Liver (tissue), 9 donors: Measurements from ENCODE around the gene GPX3. TPM values are rescaled to one million over a fixed set of nuclear protein-coding genes. Genes with fewer than 3 reads are reported as not detected.

Source experiments
- DNase-seq: peaks from one replicate; pipeline ENCODE4 v3.0.0-alpha.2; 2017; ENCODE audit warnings: low spot score
- H3K27ac ChIP-seq, 2 donors: one replicate each; pipeline ENCODE4 v1.7.0; 2013; ENCODE audit warnings: inconsistent platforms in 2 of 2, low read length in 2 of 2, control low read depth in 1 of 2, low read depth in 1 of 2, mild to moderate bottlenecking in 1 of 2
- H3K27me3 ChIP-seq, 4 donors: one replicate each; pipeline versions ENCODE4 v1.6.1 to v1.7.0; 2013; ENCODE audit warnings: low read length in 3 of 4, inconsistent platforms in 1 of 4, mild to moderate bottlenecking in 1 of 4, moderate library complexity in 1 of 4; ENCODE audit not compliant: control insufficient read depth in 4 of 4, insufficient read depth in 4 of 4
- H3K36me3 ChIP-seq, 4 donors: one replicate each; pipeline versions ENCODE4 v1.6.1 to v1.7.0; 2013; ENCODE audit warnings: low read length in 3 of 4, mild to moderate bottlenecking in 3 of 4, low read depth in 1 of 4, moderate library complexity in 1 of 4; ENCODE audit not compliant: control insufficient read depth in 4 of 4, insufficient read depth in 3 of 4
- H3K4me1 ChIP-seq, 4 donors: one replicate each; pipeline versions ENCODE4 v1.6.1 to v1.7.0; 2013; ENCODE audit warnings: low read length in 3 of 4, mild to moderate bottlenecking in 3 of 4, moderate library complexity in 1 of 4; ENCODE audit not compliant: control insufficient read depth in 4 of 4, insufficient read depth in 4 of 4
- H3K4me3 ChIP-seq, 3 donors: one replicate each; pipeline versions ENCODE4 v1.6.1 to v1.7.0; 2013; ENCODE audit warnings: low read length in 3 of 3, control low read depth in 1 of 3, low read depth in 1 of 3, mild to moderate bottlenecking in 1 of 3
- H3K9ac ChIP-seq, 2 donors: one replicate each; pipeline ENCODE4 v1.7.0; 2013; ENCODE audit warnings: low read length in 2 of 2, mild to moderate bottlenecking in 2 of 2, moderate library complexity in 2 of 2, control low read depth in 1 of 2, low read depth in 1 of 2
- H3K9me3 ChIP-seq, 4 donors: one replicate each; pipeline versions ENCODE4 v1.6.1 to v1.7.0; 2013; ENCODE audit warnings: low read length in 3 of 4; ENCODE audit not compliant: control insufficient read depth in 4 of 4
- CTCF ChIP-seq: fragments of 150-350 bp; IDR thresholded peaks from 2 replicates; pipeline ENCODE4 v1.5.1; 2017; ENCODE audit warnings: improper control_type of control experiment, low read depth, low read length; ENCODE audit not compliant: missing input control
- EGR1 ChIP-seq, 2 donors: IDR thresholded peaks; 2 replicates each; pipeline ENCODE4 v1.6.1; 2016 to 2018; ENCODE audit warnings: antibody characterized with exemption in 2 of 2, low read depth in 2 of 2
- FOXA1 ChIP-seq: IDR thresholded peaks from 2 replicates; pipeline ENCODE4 v1.6.1; 2016; ENCODE audit warnings: antibody characterized with exemption
- FOXA2 ChIP-seq: IDR thresholded peaks from 2 replicates; pipeline ENCODE4 v1.6.1; 2016; ENCODE audit warnings: antibody characterized with exemption
- GABPA ChIP-seq, 2 donors: IDR thresholded peaks in 1 of 2; conservative IDR thresholded peaks in 1 of 2; 2 replicates each; pipeline ENCODE4 v1.6.1; 2016; ENCODE audit warnings: antibody characterized with exemption in 2 of 2, mild to moderate bottlenecking in 1 of 2, moderate library complexity in 1 of 2
- HNF4A ChIP-seq, 2 donors: conservative IDR thresholded peaks; 2 replicates each; pipeline ENCODE4 v1.6.1; 2016; ENCODE audit warnings: antibody characterized with exemption in 2 of 2, mild to moderate bottlenecking in 2 of 2
- HNF4G ChIP-seq: IDR thresholded peaks from 2 replicates; pipeline ENCODE4 v1.6.1; 2016; ENCODE audit warnings: antibody characterized with exemption
- JUND ChIP-seq, 2 donors: IDR thresholded peaks; 2 replicates each; pipeline ENCODE4 v1.6.1; 2016; ENCODE audit warnings: antibody characterized with exemption in 2 of 2
- MAX ChIP-seq: IDR thresholded peaks from 2 replicates; pipeline ENCODE4 v1.6.1; 2016; ENCODE audit warnings: antibody characterized with exemption
- NR2F2 ChIP-seq: IDR thresholded peaks from 2 replicates; pipeline ENCODE4 v1.6.1; 2016; ENCODE audit warnings: antibody characterized with exemption
- RAD21 ChIP-seq, 2 donors: IDR thresholded peaks; 2 replicates each; pipeline ENCODE4 v1.6.1; 2016; ENCODE audit warnings: antibody characterized with exemption in 2 of 2, mild to moderate bottlenecking in 2 of 2
- REST ChIP-seq: IDR thresholded peaks from 2 replicates; pipeline ENCODE4 v1.6.1; 2016; ENCODE audit warnings: antibody characterized with exemption, mild to moderate bottlenecking
- RXRA ChIP-seq, 2 donors: IDR thresholded peaks; 2 replicates each; pipeline ENCODE4 v1.6.1; 2017 to 2018; ENCODE audit warnings: antibody characterized with exemption in 2 of 2, mild to moderate bottlenecking in 1 of 2
- SP1 ChIP-seq: IDR thresholded peaks from 2 replicates; pipeline ENCODE4 v1.6.1; 2018; ENCODE audit warnings: antibody characterized with exemption, mild to moderate bottlenecking
- TAF1 ChIP-seq: conservative IDR thresholded peaks from 2 replicates; pipeline ENCODE4 v1.6.1; 2016; ENCODE audit warnings: antibody characterized with exemption, mild to moderate bottlenecking
- YY1 ChIP-seq: IDR thresholded peaks from 2 replicates; pipeline ENCODE4 v1.6.1; 2016; ENCODE audit warnings: antibody characterized with exemption, mild to moderate bottlenecking
- WGBS: extraction: QIAGEN DNeasy Blood & Tissue Kit; methylation state at CpG from one replicate; pipeline ENCODE4 v1.1.7; 2013; 5-methylcytosine and 5-hydroxymethylcytosine counted together
- polyA plus RNA-seq, 2 donors: library from polyadenylated mRNA; stranded (reverse) in 1 of 2; unstranded in 1 of 2; fragments of 200-250 nt in 1 of 2; fragments of >200 nt in 1 of 2; fragmentation: Nextera tagmentation in 1 of 2; extraction: Ambion mirVana in 1 of 2; gene quantifications; one replicate each; pipeline versions ENCODE4 v1.2.1 to v1.2.3, GENCODE V29; 2013 to 2015
- total RNA-seq, 2 donors: library from RNA; depleted of rRNA; stranded (reverse); fragments of >200 nt; gene quantifications; one replicate each; pipeline ENCODE4 v1.2.3, GENCODE V29; 2014
- TF ChIP-seq, protein P1 (sequence below): IDR thresholded peaks from 2 replicates; pipeline ENCODE4 v1.6.1; 2016; ENCODE audit warnings: antibody characterized with exemption
- TF ChIP-seq, protein P2 (sequence below): IDR thresholded peaks from 2 replicates; pipeline ENCODE4 v1.6.1; 2016; ENCODE audit warnings: antibody characterized with exemption
- donor health status: healthy.
- donor health status: healthy.
- donor health status: healthy.
- donor health status: healthy.
- donor health status: healthy.

Gene GPX3
- total and polyA plus RNA-seq, 4 donors = 72.9 to 878 (median 237) TPM

DNA sequence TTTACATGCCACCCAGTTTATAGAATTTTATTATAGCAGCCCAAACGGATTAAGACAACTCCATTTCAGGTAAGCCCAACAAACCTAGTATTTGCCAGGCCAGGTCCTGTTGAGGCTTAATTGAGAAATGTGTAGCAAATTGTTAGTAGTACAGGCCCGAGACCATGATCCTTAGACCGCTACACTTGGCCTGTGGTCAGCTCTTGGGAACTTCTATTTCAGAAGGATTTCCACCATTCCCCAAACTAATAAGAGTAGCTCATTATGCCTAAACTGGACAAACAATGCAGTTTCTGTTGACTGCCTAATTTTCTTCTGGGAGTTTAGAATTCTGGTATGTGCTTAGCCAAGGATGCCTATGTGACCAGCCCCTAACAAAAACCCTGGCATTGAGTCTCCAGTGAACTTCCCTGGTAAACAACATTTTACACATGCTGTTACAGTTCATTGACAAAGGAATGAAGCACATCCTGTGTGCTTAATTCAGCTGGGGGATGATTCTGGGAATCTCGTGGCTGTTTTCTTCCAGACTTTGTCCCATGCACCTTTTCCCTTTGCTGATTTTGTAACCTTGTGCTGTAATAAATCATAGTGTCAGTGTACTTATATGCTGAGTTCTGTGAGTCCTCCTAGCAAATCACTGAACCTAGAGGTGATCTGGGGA, 5.6 kb upstream of the GPX3 start:
- H3K27ac ChIP-seq = peak overlapping the region; percentile 83 to 84
- TF ChIP-seq FOXA1 (peak; percentile 66), EGR1 (IDR thresholded peaks at IDR 0.05; ENCODE audit: low read depth in 2 of 2) (peak in 1 of 2 donors; percentile 73), CTCF (no peak), MAX (peak; percentile 86), SP1 (peak; percentile 90), GABPA (IDR thresholded peaks at IDR 0.05 in 1 of 2, conservative IDR thresholded peaks at IDR 0.05 in 1 of 2) (peak in 1 of 2 donors; percentile 50), HNF4G (peak; percentile 42), FOXA2 (peak; percentile 68), RXRA (IDR thresholded peaks at IDR 0.05) (peak; percentile 81 to 94), HNF4A (conservative IDR thresholded peaks at IDR 0.05) (peak; percentile 84 to 88), REST (peak; percentile 76), YY1 (peak; percentile 52), JUND (IDR thresholded peaks at IDR 0.05) (peak in 1 of 2 donors; percentile 56), TAF1 (no peak), RAD21 (IDR thresholded peaks at IDR 0.05) (peak in 1 of 2 donors; percentile 17), NR2F2 (no peak)
- TF ChIP-seq, protein P1, sequence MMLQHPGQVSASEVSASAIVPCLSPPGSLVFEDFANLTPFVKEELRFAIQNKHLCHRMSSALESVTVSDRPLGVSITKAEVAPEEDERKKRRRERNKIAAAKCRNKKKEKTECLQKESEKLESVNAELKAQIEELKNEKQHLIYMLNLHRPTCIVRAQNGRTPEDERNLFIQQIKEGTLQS = no peak
- TF ChIP-seq, protein P2, sequence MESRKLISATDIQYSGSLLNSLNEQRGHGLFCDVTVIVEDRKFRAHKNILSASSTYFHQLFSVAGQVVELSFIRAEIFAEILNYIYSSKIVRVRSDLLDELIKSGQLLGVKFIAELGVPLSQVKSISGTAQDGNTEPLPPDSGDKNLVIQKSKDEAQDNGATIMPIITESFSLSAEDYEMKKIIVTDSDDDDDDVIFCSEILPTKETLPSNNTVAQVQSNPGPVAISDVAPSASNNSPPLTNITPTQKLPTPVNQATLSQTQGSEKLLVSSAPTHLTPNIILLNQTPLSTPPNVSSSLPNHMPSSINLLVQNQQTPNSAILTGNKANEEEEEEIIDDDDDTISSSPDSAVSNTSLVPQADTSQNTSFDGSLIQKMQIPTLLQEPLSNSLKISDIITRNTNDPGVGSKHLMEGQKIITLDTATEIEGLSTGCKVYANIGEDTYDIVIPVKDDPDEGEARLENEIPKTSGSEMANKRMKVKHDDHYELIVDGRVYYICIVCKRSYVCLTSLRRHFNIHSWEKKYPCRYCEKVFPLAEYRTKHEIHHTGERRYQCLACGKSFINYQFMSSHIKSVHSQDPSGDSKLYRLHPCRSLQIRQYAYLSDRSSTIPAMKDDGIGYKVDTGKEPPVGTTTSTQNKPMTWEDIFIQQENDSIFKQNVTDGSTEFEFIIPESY = peak; percentile 57
- H3K36me3 ChIP-seq = no peaks in the 10 kb centered on the region
- no peak for DNase-seq
- H3K4me3 ChIP-seq = no peak overlapping the region
- peaks cover 13 to 40% (median 35%) of the 10 kb centered on the region in 4 donors for H3K4me1 ChIP-seq
- no peaks in the 10 kb centered on the region for H3K27me3 ChIP-seq
- no peak overlapping the region for H3K9ac ChIP-seq
- WGBS = 61% methylated on average over 4 of the region's 4 CpGs
- H3K9me3 ChIP-seq = no peaks in the 10 kb centered on the region
